Gastroesophageal sphincter (tissue), 3 donors: ENCODE results near the gene MTRF1.

ENCODE experiments used
- POLR2A ChIP-seq, 2 donors: fragments of 450-650 bp; IDR thresholded peaks; one replicate each; pipeline ENCODE4 v1.6.1; 2017; ENCODE audit warnings: antibody characterized with exemption in 2 of 2, mild to moderate bottlenecking in 2 of 2, moderate library complexity in 1 of 2
- TF ChIP-seq, protein P1 (sequence below), 4 experiments: fragments of 200-600 bp in 2 of 4; fragments of 450-650 bp in 2 of 4; sonication (generic) in 1 of 4; IDR thresholded peaks; one replicate each; pipeline ENCODE4 v1.5.1; 2017 to 2019; ENCODE audit warnings: antibody characterized with exemption in 4 of 4, mild to moderate bottlenecking in 2 of 4, moderate library complexity in 2 of 4

DNA sequence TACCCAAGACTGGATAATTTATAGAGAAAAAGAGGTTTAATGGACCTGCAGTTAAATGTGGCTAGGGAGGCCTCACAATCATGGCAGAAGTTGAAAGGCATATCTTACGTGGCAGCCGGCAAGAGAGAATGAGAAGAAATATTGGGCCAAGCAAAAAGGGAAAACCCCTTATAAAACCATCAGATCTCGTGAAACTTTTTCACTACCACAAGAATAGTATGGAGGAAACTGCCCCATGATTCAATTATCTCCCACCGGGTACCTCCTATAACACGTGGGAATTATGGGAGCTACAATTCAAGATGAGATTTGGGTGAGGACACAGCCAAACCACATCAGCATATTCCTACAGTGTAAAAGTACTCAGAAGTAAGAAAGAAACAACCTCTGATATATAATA is 64.3 kb downstream of the MTRF1 start:
- TF ChIP-seq, protein P1, sequence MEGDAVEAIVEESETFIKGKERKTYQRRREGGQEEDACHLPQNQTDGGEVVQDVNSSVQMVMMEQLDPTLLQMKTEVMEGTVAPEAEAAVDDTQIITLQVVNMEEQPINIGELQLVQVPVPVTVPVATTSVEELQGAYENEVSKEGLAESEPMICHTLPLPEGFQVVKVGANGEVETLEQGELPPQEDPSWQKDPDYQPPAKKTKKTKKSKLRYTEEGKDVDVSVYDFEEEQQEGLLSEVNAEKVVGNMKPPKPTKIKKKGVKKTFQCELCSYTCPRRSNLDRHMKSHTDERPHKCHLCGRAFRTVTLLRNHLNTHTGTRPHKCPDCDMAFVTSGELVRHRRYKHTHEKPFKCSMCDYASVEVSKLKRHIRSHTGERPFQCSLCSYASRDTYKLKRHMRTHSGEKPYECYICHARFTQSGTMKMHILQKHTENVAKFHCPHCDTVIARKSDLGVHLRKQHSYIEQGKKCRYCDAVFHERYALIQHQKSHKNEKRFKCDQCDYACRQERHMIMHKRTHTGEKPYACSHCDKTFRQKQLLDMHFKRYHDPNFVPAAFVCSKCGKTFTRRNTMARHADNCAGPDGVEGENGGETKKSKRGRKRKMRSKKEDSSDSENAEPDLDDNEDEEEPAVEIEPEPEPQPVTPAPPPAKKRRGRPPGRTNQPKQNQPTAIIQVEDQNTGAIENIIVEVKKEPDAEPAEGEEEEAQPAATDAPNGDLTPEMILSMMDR (IDR thresholded peaks at IDR 0.05): no peak
- TF ChIP-seq POLR2A (IDR thresholded peaks at IDR 0.05): no peak
